ENCODE results near the gene UBL7.

GRCh38 chr15:74417225-74417624 lies 43.7 kb downstream of the UBL7 start:
- TF ChIP-seq, protein P1, sequence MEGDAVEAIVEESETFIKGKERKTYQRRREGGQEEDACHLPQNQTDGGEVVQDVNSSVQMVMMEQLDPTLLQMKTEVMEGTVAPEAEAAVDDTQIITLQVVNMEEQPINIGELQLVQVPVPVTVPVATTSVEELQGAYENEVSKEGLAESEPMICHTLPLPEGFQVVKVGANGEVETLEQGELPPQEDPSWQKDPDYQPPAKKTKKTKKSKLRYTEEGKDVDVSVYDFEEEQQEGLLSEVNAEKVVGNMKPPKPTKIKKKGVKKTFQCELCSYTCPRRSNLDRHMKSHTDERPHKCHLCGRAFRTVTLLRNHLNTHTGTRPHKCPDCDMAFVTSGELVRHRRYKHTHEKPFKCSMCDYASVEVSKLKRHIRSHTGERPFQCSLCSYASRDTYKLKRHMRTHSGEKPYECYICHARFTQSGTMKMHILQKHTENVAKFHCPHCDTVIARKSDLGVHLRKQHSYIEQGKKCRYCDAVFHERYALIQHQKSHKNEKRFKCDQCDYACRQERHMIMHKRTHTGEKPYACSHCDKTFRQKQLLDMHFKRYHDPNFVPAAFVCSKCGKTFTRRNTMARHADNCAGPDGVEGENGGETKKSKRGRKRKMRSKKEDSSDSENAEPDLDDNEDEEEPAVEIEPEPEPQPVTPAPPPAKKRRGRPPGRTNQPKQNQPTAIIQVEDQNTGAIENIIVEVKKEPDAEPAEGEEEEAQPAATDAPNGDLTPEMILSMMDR (IDR thresholded peaks at IDR 0.05) = no peak
- no peak for TF ChIP-seq POLR2A (IDR thresholded peaks at IDR 0.05)

Data from testis (tissue), 2 donors.